Measurements from ENCODE around the gene DEPDC1. TPM values are rescaled to one million over a fixed set of nuclear protein-coding genes. Genes with fewer than 3 reads are reported as not detected.

Gene DEPDC1
- total RNA-seq, 2 experiments from 2014 or later: 15.7 to 16.0 TPM

DNA sequence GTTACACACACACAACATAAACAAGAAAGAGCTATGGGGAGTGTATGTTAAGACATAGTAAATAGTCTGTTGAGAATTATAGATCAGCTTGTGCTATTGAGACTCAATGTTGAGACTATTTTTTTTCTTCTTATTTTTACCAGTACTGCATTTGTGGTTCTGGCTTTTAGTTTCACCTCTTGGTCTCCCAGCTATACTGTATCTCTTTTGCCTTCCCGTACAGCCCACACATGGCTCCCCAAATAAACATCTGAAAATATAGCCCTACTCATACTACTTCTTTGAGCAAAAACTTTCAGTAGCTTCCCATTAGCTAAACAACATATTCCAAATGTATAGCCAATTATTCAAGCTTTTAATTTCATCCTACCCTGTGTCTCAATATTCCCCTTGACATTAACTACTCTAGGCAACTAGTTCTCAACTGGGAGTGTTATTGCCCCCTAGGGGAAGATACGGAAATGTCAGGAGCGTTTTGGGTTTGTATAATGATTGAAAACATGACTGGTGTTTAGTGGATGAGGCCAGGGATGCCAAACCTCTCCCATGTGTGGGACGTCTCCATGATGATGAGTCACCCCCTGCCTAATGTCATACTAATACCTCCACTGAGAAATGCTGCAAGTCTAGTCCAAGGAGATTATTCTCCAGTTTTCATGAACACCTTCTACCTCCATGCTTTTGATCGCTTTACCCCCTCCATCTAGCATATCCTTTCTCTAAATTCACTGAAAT is 53.9 kb downstream of the DEPDC1 start:
- Mint-ChIP-seq H3K27ac (no peak overlapping the region), H3K36me3 (ENCODE audit: low read depth) (no peaks in the 10 kb centered on the region), H3K4me1 (ENCODE audit: low read depth) (no peaks in the 10 kb centered on the region), H3K9me3 (no peaks in the 10 kb centered on the region), H3K27me3 (peaks cover under 1% of the 10 kb centered on the region), H3K4me3 (no peak overlapping the region)
- DNase-seq: peak; percentile 29
- intact Hi-C loops (cut with micrococcal nuclease): loop anchor here (5.0 kb wide), 1 partner anchor 321 kb away; no protein-coding TSS in a partner anchor
- ChIA-PET CTCF (interaction anchor here (0.6 to 2.3 kb wide), 7 partner anchors 10 to 678 kb away, joined by 3 to 13 read pairs (median 3); no protein-coding TSS in a partner anchor), POLR2A (no interaction called here)
- peak; percentile 37 for TF ChIP-seq CTCF (IDR thresholded peaks at IDR 0.05)
- ATAC-seq: peak; percentile 30

DNA sequence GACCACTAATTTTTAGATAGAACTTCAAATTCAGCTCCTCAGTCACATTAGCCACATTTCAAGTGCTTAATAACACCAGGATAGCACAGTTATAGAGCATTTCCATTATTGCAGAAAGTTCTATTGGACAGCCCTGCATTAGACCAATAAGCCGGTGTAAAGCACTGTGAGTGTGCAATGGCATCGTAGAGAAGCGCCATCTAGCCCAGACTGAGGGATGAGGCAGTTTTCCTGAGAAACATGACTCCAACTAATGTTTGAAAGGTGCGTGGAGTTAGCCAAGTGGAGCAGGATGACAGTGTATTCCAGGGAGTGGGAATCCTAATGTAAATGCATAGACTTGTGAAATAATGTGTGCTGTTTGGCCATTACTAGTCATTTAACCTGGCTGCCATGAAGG is 54.9 kb downstream of the DEPDC1 start:
- Mint-ChIP-seq H3K9me3 (no peaks in the 10 kb centered on the region), H3K27ac (no peak overlapping the region), H3K27me3 (no peaks in the 10 kb centered on the region)

GRCh38 chr1:68438310-68438709 is 58.6 kb downstream of the DEPDC1 start:
- DNase-seq (no peak), ATAC-seq (no peak)
- Mint-ChIP-seq H3K27me3 (no peaks in the 10 kb centered on the region), H3K27ac (no peak overlapping the region), H3K4me1 (ENCODE audit: low read depth) (no peaks in the 10 kb centered on the region), H3K9me3 (no peaks in the 10 kb centered on the region), H3K36me3 (ENCODE audit: low read depth) (no peaks in the 10 kb centered on the region), H3K4me3 (no peak overlapping the region)
- CTCF ChIA-PET: no interaction called here
- no peak for TF ChIP-seq CTCF (IDR thresholded peaks at IDR 0.05)
- POLR2A ChIA-PET: no interaction called here
- intact Hi-C loops (cut with micrococcal nuclease): no loop called here

More for the DNA sequence above, 54.9 kb downstream of the DEPDC1 start:
- DNase-seq (no peak), ATAC-seq (no peak)
- Mint-ChIP-seq H3K36me3 (ENCODE audit: low read depth) (no peaks in the 10 kb centered on the region), H3K4me3 (no peak overlapping the region), H3K4me1 (ENCODE audit: low read depth) (no peaks in the 10 kb centered on the region)
- intact Hi-C loops (cut with micrococcal nuclease): loop anchor here (5.0 kb wide), 1 partner anchor 320 kb away; no protein-coding TSS in a partner anchor
- TF ChIP-seq CTCF (IDR thresholded peaks at IDR 0.05): no peak
- ChIA-PET POLR2A (no interaction called here), CTCF (interaction anchor here (0.8 to 1.0 kb wide), 3 partner anchors 22 to 677 kb away, joined by 3 read pairs; no protein-coding TSS in a partner anchor)

DNA sequence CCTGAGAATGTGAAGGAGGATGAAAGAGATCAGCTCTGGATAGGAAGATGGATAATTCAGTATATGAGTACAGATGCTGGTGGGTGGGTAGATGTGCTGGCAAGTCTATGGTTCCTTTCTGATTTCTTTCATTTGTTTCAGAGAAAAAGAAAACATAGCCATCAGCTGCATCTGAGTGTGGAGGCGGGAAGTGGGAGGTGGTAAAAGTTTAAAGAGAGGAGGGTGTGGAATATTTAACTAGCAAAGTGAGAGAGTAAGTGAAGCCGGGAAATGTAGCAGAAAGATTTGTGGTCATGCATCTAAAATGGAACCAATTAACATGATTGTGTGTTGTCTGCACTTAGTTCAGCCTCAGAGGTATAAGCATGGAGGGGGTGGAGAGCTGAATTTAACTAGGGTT is 63.5 kb downstream of the DEPDC1 start:
- TF ChIP-seq CTCF (IDR thresholded peaks at IDR 0.05): no peak
- H3K4me1 Mint-ChIP-seq (ENCODE audit: low read depth): no peaks in the 10 kb centered on the region
- no peaks in the 10 kb centered on the region for H3K9me3 Mint-ChIP-seq
- CTCF ChIA-PET: no interaction called here
- intact Hi-C loops (cut with micrococcal nuclease): no loop called here
- H3K4me3 Mint-ChIP-seq: no peak overlapping the region
- POLR2A ChIA-PET: no interaction called here
- ATAC-seq: no peak
- no peaks in the 10 kb centered on the region for H3K27me3 Mint-ChIP-seq
- no peak for DNase-seq
- no peaks in the 10 kb centered on the region for H3K36me3 Mint-ChIP-seq (ENCODE audit: low read depth)
- H3K27ac Mint-ChIP-seq: no peak overlapping the region

- no peak overlapping the region for H3K4me3 Mint-ChIP-seq
- H3K27me3 Mint-ChIP-seq: no peaks in the 10 kb centered on the region
- H3K4me1 Mint-ChIP-seq (ENCODE audit: low read depth): no peaks in the 10 kb centered on the region
- ChIA-PET CTCF (no interaction called here), POLR2A (no interaction called here)
- no peaks in the 10 kb centered on the region for H3K9me3 Mint-ChIP-seq
- no peak for TF ChIP-seq CTCF (IDR thresholded peaks at IDR 0.05)
- intact Hi-C loops (cut with micrococcal nuclease): no loop called here
- DNase-seq (no peak), ATAC-seq (no peak)
- H3K27ac Mint-ChIP-seq: no peak overlapping the region
- no peaks in the 10 kb centered on the region for H3K36me3 Mint-ChIP-seq (ENCODE audit: low read depth)
Observed at GRCh38 chr1:68431076-68431475, 65.8 kb downstream of the DEPDC1 start.
